PC-9 (cell line): ENCODE measurements around the gene CDKN1B. TPM values are rescaled to one million over a fixed set of nuclear protein-coding genes. Genes with fewer than 3 reads are reported as not detected.

Source experiments
- BruUV-seq: library from RNA; stranded (reverse); fragments of 400-500 nt; replicated peaks from 2 replicates; lab custom pipeline; 2021; lab: Mats Ljungman, UMichigan
- CTCF ChIA-PET: fragments of 300-600 bp; sonication (Branson Sonifier 250); formaldehyde crosslinking; loops from one replicate; lab custom pipeline; 2022; ENCODE audit warnings: antibody characterized with exemption; lab: Charles Lee
- POLR2A ChIA-PET: fragments of 300-600 bp; sonication (Branson Sonifier 250); formaldehyde crosslinking; loops from one replicate; lab custom pipeline; 2022; ENCODE audit warnings: antibody characterized with exemption; ENCODE audit not compliant: unreplicated experiment; lab: Charles Lee
- DNase-seq, 2 experiments: peaks; one replicate each; pipeline versions ENCODE4 v3.0.0 to v3.0.0-alpha.2; 2015 to 2022; ENCODE audit warnings: mixed read lengths in 1 of 2
- H2AFZ ChIP-seq: fragments of 200-600 bp; sonication (generic); 2 replicates; pipeline ENCODE4 v1.8.1; 2017; ENCODE audit warnings: antibody characterized with exemption
- H3F3A ChIP-seq: fragments of 200-600 bp; sonication (generic); 2 replicates; pipeline ENCODE4 v1.8.1; 2017; ENCODE audit warnings: antibody characterized with exemption, mild to moderate bottlenecking, low read depth; ENCODE audit not compliant: insufficient read depth
- H3K27ac ChIP-seq: fragments of 200-600 bp; sonication (generic); 2 replicates; pipeline ENCODE4 v1.6.1; 2016; ENCODE audit warnings: mixed run types
- H3K27me3 ChIP-seq: fragments of 200-600 bp; sonication (generic); 2 replicates; pipeline ENCODE4 v1.6.1; 2016; ENCODE audit warnings: low read depth, mixed run types; ENCODE audit not compliant: insufficient read depth
- H3K36me3 ChIP-seq: fragments of 200-600 bp; sonication (generic); 2 replicates; pipeline ENCODE4 v1.6.1; 2016; ENCODE audit warnings: low read depth, mixed run types
- H3K4me1 ChIP-seq: fragments of 200-600 bp; sonication (generic); replicated peaks from 2 replicates; pipeline ENCODE4 v1.6.1; 2016; ENCODE audit warnings: mixed run types; ENCODE audit not compliant: insufficient read depth
- H3K4me2 ChIP-seq: fragments of 200-600 bp; sonication (generic); 2 replicates; pipeline ENCODE4 v1.6.1; 2017; ENCODE audit warnings: mixed run types
- H3K4me3 ChIP-seq: fragments of 200-600 bp; sonication (generic); 2 replicates; pipeline ENCODE4 v1.6.1; 2016; ENCODE audit warnings: mixed run types
- H3K79me2 ChIP-seq: fragments of 200-600 bp; sonication (generic); 2 replicates; pipeline ENCODE4 v1.6.1; 2017; ENCODE audit warnings: low read depth, mixed run types
- H3K9me2 ChIP-seq: fragments of 200-600 bp; sonication (generic); 2 replicates; pipeline ENCODE4 v1.8.1; 2017; ENCODE audit warnings: mild to moderate bottlenecking; ENCODE audit not compliant: insufficient read depth
- H3K9me3 ChIP-seq: fragments of 200-600 bp; sonication (generic); 2 replicates; pipeline ENCODE4 v1.8.1; 2016; ENCODE audit warnings: low read depth; ENCODE audit not compliant: insufficient read depth
- H4K20me1 ChIP-seq: fragments of 200-600 bp; sonication (generic); 2 replicates; pipeline ENCODE4 v1.8.1; 2017; ENCODE audit not compliant: insufficient read depth
- EZH2 ChIP-seq: fragments of 200-600 bp; sonication (generic); IDR thresholded peaks from 2 replicates; pipeline ENCODE4 v1.8.0; 2017; ENCODE audit warnings: antibody characterized with exemption, low read depth
- intact Hi-C: fragments of 100-400 bp; cut with micrococcal nuclease; formaldehyde crosslinking; loops from one replicate; pipeline ENCODE4 v1.10.0; 2022; ENCODE audit not compliant: unreplicated experiment
- total RNA-seq: library from RNA; stranded (reverse); gene quantifications from 2 replicates; pipeline ENCODE4 v1.2.3, GENCODE V29; 2021
- TF ChIP-seq, protein P1 (sequence below): fragments of 200-600 bp; sonication (generic); conservative IDR thresholded peaks from 2 replicates; pipeline ENCODE4 v1.6.1; 2017; ENCODE audit warnings: mixed run types, antibody characterized with exemption, mild to moderate bottlenecking, moderate library complexity

Gene CDKN1B
- total RNA-seq, 1 experiment from 2014 or later = 67.5 TPM

DNA sequence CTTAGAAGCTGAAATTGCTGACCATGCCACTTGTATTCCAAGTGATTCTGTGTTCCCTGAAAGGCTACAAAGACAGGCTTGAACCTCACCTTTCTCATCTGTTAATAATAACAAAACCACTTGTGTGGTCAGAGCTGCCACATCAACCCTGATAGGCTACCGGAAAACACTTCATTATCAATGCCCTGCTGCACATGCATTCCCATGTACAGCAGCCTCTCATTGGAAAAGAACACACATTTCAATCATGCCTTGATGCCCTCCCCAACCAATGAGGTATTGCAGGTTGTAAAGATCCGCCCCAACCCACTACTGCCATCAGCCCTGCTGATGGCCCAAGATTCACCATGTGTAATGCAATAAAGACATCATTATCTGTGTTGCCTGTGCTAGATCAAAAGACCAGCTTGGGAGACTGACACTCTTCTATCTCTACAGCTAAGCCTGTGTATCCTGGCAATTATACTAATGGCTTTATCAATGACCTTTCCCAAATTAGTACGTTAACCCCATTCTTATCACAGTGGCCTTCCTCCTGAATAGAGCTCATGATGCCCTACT is 24.0 kb upstream of the CDKN1B start:
- H3K79me2 ChIP-seq = no peaks in the 10 kb centered on the region
- BruUV-seq = no TSS peak
- no peaks in the 10 kb centered on the region for H3K9me2 ChIP-seq
- H3K9me3 ChIP-seq = no peaks in the 10 kb centered on the region
- no peak overlapping the region for H3K27ac ChIP-seq
- H3K4me2 ChIP-seq = no peak overlapping the region
- H2AFZ ChIP-seq = no peak overlapping the region
- H3K36me3 ChIP-seq = no peaks in the 10 kb centered on the region
- intact Hi-C loops = no loop called here
- peaks cover 11% of the 10 kb centered on the region for H3K4me1 ChIP-seq
- TF ChIP-seq EZH2 = no peak
- TF ChIP-seq, protein P1, sequence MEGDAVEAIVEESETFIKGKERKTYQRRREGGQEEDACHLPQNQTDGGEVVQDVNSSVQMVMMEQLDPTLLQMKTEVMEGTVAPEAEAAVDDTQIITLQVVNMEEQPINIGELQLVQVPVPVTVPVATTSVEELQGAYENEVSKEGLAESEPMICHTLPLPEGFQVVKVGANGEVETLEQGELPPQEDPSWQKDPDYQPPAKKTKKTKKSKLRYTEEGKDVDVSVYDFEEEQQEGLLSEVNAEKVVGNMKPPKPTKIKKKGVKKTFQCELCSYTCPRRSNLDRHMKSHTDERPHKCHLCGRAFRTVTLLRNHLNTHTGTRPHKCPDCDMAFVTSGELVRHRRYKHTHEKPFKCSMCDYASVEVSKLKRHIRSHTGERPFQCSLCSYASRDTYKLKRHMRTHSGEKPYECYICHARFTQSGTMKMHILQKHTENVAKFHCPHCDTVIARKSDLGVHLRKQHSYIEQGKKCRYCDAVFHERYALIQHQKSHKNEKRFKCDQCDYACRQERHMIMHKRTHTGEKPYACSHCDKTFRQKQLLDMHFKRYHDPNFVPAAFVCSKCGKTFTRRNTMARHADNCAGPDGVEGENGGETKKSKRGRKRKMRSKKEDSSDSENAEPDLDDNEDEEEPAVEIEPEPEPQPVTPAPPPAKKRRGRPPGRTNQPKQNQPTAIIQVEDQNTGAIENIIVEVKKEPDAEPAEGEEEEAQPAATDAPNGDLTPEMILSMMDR = no peak
- ChIA-PET POLR2A (no interaction called here), CTCF (no interaction called here)
- H4K20me1 ChIP-seq = no peaks in the 10 kb centered on the region
- H3K27me3 ChIP-seq = no peaks in the 10 kb centered on the region
- no peak for DNase-seq
- peaks cover 7% of the 10 kb centered on the region; the same call in 1 of the 2 replicates for H3F3A ChIP-seq
- no peak overlapping the region for H3K4me3 ChIP-seq

DNA sequence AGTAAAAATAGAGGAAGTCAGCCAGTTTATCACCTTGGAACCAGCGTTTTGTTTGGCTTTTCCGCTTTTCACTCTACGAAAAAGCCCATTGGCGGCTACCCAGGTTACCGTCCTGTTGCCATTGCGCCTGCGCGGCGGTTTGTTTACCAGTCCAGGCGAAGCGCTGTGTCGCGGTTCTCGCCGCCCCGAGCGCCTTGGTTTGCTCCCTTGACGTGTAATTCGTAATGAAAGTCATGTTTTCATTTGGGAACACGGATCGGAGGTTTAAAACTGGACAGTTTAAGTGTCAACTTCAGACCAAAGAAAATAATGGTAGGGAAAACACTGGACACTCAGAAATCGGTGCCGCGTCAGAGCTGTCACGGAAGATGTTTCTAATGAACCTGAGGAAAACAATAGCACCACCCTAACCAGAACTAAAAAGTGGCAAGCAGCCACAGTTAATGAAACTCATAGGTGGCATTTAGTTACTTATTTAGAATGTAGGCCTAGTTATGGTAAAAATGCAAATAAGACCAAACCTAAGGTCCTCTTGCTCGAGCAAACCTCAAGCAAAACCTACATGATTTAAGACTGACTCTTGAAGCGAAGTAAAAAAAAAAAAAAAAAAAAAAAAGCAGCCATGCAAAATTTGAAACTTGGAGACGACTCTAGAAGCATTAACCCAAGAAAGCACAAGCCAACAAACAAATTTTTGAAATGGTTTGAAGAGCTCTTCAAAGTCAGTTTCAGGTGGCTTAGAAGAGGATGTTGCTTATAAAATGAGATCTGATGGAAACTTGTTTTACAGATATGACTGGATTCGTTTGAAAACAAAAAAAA is 20.4 kb upstream of the CDKN1B start:
- Histone ChIP-seq H3K4me2 (peak overlapping the region; percentile 82), H3K27ac (peak overlapping the region; percentile 84), H3K79me2 (no peaks in the 10 kb centered on the region), H3K36me3 (no peaks in the 10 kb centered on the region), H4K20me1 (no peaks in the 10 kb centered on the region), H3K4me3 (peak overlapping the region; percentile 70), H3K27me3 (no peaks in the 10 kb centered on the region), H3K4me1 (peaks cover 13% of the 10 kb centered on the region), H3F3A (peaks cover 7% of the 10 kb centered on the region; the same call in 1 of the 2 replicates), H2AFZ (peak overlapping the region; percentile 97), H3K9me3 (no peaks in the 10 kb centered on the region), H3K9me2 (no peaks in the 10 kb centered on the region)
- no peak for TF ChIP-seq EZH2
- CTCF ChIA-PET = interaction anchor here (0.6 to 0.7 kb wide), 5 partner anchors 25 to 509 kb away, joined by 3 to 17 read pairs (median 3); no protein-coding TSS in a partner anchor
- TSS peak; percentile 77 for BruUV-seq
- DNase-seq = peak; percentile 64 to 89
- intact Hi-C loops = loop anchor here (1.0 to 2.0 kb wide), 3 partner anchors 21 to 424 kb away; partner anchors contain the start of gene CDKN1B
- POLR2A ChIA-PET = interaction anchor here (0.6 kb wide), 1 partner anchor 40 kb away, joined by 4 read pairs; no protein-coding TSS in a partner anchor

DNA sequence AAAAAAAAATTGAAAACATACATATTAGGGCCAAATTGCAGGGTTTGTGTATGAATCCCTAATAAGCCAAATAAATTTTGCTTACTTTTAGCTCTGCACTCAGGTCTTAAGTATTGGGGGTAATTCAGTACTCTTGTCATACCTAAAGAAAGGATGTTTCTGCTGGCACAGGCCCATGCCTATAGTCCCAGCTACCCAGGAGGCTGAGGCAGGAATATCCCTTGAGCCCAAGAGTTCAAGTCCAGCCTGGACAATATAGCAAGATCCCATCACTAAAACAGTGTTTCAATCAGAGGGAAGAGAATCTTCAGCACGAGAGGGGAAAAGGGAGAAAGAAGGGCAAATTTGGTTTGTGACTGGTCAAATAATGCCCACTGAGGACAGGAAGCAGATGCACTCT is 17.8 kb upstream of the CDKN1B start:
- BruUV-seq = no TSS peak
- TF ChIP-seq EZH2 = no peak
- TF ChIP-seq, protein P1 = no peak
- Histone ChIP-seq H3F3A (peaks cover 7% of the 10 kb centered on the region; the same call in 1 of the 2 replicates), H3K4me1 (peaks cover 17% of the 10 kb centered on the region), H3K9me3 (no peaks in the 10 kb centered on the region), H3K79me2 (no peaks in the 10 kb centered on the region), H3K4me3 (no peak overlapping the region), H3K9me2 (no peaks in the 10 kb centered on the region), H4K20me1 (no peaks in the 10 kb centered on the region), H3K27ac (no peak overlapping the region), H2AFZ (no peak overlapping the region), H3K36me3 (no peaks in the 10 kb centered on the region), H3K27me3 (no peaks in the 10 kb centered on the region), H3K4me2 (no peak overlapping the region)
- intact Hi-C loops = no loop called here
- POLR2A ChIA-PET = interaction anchor here (0.5 kb wide), 1 partner anchor 43 kb away, joined by 8 read pairs; no protein-coding TSS in a partner anchor
- DNase-seq = no peak
- CTCF ChIA-PET = interaction anchor here (0.6 to 0.7 kb wide), 4 partner anchors 280 to 749 kb away, joined by 3 read pairs; no protein-coding TSS in a partner anchor
